Ovary (tissue), 3 donors: ENCODE data around the gene SMG6.

Experiments
- EP300 ChIP-seq: sonication (generic); formaldehyde crosslinking; IDR thresholded peaks from one replicate; pipeline ENCODE4 v1.6.1; 2017; ENCODE audit warnings: antibody characterized with exemption
- POLR2A ChIP-seq: fragments of 450-650 bp; IDR thresholded peaks from one replicate; pipeline ENCODE4 v1.6.1; 2017; ENCODE audit warnings: antibody characterized with exemption, mild to moderate bottlenecking, moderate library complexity
- TF ChIP-seq, protein P1 (sequence below), 3 donors: fragments of 450-650 bp in 2 of 3; fragments of 200-600 bp in 1 of 3; IDR thresholded peaks; one replicate each; pipeline versions ENCODE4 v1.5.1 to v1.8.0; 2016 to 2022; ENCODE audit warnings: antibody characterized with exemption in 3 of 3, mild to moderate bottlenecking in 1 of 3
- donor health status: DM: no; HTN: no; CAD: no.

DNA sequence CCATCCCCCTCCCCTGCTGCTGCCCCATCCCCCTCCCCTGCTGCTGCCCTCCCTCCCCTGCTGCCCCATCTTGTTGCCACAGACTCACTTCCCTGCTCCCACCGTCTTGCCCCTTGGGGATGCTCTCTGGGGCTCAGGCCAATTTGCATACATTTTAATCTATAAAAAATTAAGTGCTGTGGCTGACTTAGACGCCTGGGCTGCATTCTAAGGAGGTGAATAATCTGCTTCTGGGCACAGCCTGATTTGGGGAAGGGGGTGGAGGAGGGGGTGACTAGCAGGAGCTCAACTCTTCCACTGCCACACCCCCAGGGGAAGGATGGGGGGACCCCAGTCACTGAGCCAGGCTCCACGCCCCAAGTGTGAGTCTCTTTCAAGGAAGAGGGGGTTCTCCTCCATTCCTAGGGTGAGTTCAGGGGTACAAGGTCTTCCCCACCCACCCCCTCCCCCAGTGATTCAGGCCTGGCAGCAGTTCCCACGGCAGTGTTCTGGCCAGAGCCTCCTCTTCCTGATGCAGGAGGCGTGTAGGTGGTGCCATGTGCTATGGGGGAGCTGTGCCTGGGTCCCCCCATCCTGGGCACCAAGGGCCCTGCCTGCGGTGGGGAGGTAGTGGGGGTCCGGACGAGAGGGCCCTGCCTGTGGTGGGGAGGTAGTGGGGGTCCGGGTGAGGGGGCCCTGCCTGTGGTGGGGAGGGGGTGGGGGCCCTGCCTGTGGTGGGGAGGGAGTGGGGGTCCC lies 268.6 kb downstream of the SMG6 start:
- TF ChIP-seq, protein P1, sequence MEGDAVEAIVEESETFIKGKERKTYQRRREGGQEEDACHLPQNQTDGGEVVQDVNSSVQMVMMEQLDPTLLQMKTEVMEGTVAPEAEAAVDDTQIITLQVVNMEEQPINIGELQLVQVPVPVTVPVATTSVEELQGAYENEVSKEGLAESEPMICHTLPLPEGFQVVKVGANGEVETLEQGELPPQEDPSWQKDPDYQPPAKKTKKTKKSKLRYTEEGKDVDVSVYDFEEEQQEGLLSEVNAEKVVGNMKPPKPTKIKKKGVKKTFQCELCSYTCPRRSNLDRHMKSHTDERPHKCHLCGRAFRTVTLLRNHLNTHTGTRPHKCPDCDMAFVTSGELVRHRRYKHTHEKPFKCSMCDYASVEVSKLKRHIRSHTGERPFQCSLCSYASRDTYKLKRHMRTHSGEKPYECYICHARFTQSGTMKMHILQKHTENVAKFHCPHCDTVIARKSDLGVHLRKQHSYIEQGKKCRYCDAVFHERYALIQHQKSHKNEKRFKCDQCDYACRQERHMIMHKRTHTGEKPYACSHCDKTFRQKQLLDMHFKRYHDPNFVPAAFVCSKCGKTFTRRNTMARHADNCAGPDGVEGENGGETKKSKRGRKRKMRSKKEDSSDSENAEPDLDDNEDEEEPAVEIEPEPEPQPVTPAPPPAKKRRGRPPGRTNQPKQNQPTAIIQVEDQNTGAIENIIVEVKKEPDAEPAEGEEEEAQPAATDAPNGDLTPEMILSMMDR (IDR thresholded peaks at IDR 0.05): no peak
- TF ChIP-seq POLR2A: no peak
- TF ChIP-seq EP300: no peak
